SK-N-SH (cell line): ENCODE measurements around the gene SCNN1B. TPM values are rescaled to one million over a fixed set of nuclear protein-coding genes. Genes with fewer than 3 reads are reported as not detected.

Experiments
- CTCF ChIA-PET: fragments of 300-600, 350-600 bp; formaldehyde crosslinking; extraction: SDS; loops from one replicate; lab custom pipeline; 2021; lab: Yijun Ruan, JAX
- POLR2A ChIA-PET: fragments of 350-600 bp; sonication (Branson Sonifier 250); formaldehyde crosslinking; extraction: SDS; loops from one replicate; lab custom pipeline; 2020; ENCODE audit warnings: antibody characterized with exemption, inconsistent platforms; lab: Yijun Ruan, JAX
- DNase-seq: peaks from one replicate; pipeline ENCODE4 v3.0.0; 2012
- H2AFZ ChIP-seq: fragments of 200-600 bp; sonication (generic); 2 replicates; pipeline ENCODE4 v1.8.1; 2016; ENCODE audit warnings: antibody characterized with exemption, mild to moderate bottlenecking, low read depth
- H3F3A ChIP-seq: fragments of 200-600 bp; sonication (generic); replicated peaks from 2 replicates; pipeline ENCODE3; 2016; ENCODE audit warnings: antibody characterized with exemption, mild to moderate bottlenecking; ENCODE audit not compliant: insufficient read depth
- H3K27ac ChIP-seq, 2 experiments: fragments of 200-500 bp in 1 of 2; fragments of 200-600 bp in 1 of 2; sonication (Bioruptor generic) in 1 of 2; sonication (generic), shearing (Covaris generic) in 1 of 2; 2 replicates each; pipeline versions ENCODE4 v1.5.1 to v1.6.1; 2014 to 2016; ENCODE audit warnings: low read depth in 2 of 2, inconsistent platforms in 1 of 2, low read length in 1 of 2, mild to moderate bottlenecking in 1 of 2, mixed read lengths in 1 of 2
- H3K27me3 ChIP-seq: fragments of 200-600 bp; sonication (generic), shearing (Covaris generic); 2 replicates; pipeline ENCODE4 v1.6.1; 2016; ENCODE audit warnings: mixed run types; ENCODE audit not compliant: insufficient read depth
- H3K36me3 ChIP-seq, 2 experiments: fragments of 200-500 bp in 1 of 2; fragments of 200-600 bp in 1 of 2; sonication (Bioruptor generic) in 1 of 2; sonication (generic) in 1 of 2; replicated peaks in 1 of 2; 2 replicates each; pipeline versions ENCODE3 to v1.5.1; 2014 to 2016; ENCODE audit warnings: low read length in 1 of 2, mild to moderate bottlenecking in 1 of 2; ENCODE audit not compliant: insufficient read depth in 2 of 2, control insufficient read depth in 1 of 2
- H3K4me1 ChIP-seq, 2 experiments: fragments of 200-500 bp in 1 of 2; fragments of 200-600 bp in 1 of 2; sonication (Bioruptor generic) in 1 of 2; sonication (generic), shearing (Covaris generic) in 1 of 2; 2 replicates each; pipeline versions ENCODE4 v1.5.1 to v1.6.1; 2014 to 2016; ENCODE audit warnings: low read depth in 1 of 2, low read length in 1 of 2, mixed run types in 1 of 2; ENCODE audit not compliant: insufficient read depth in 2 of 2, control insufficient read depth in 1 of 2
- H3K4me2 ChIP-seq: fragments of 200-600 bp; sonication (generic), shearing (Covaris generic); 2 replicates; pipeline ENCODE4 v1.6.1; 2017; ENCODE audit warnings: mixed run types
- H3K4me3 ChIP-seq, 2 experiments: fragments of 200-500 bp in 1 of 2; fragments of 200-600 bp in 1 of 2; sonication (Bioruptor generic) in 1 of 2; sonication (generic), shearing (Covaris generic) in 1 of 2; 2 replicates each; pipeline versions ENCODE4 v1.5.1 to v1.8.1; 2014 to 2016; ENCODE audit warnings: low read depth in 2 of 2, inconsistent platforms in 1 of 2, low read length in 1 of 2, mild to moderate bottlenecking in 1 of 2, mixed read lengths in 1 of 2, moderate library complexity in 1 of 2
- H3K79me2 ChIP-seq: fragments of 200-600 bp; sonication (generic); 2 replicates; pipeline ENCODE4 v1.8.1; 2017; ENCODE audit warnings: mild to moderate bottlenecking; ENCODE audit not compliant: insufficient read depth
- H3K9ac ChIP-seq: fragments of 200-600 bp; sonication (generic); 2 replicates; pipeline ENCODE4 v1.6.1; 2017; ENCODE audit warnings: mixed run types
- H3K9me2 ChIP-seq: fragments of 200-600 bp; sonication (generic); 2 replicates; pipeline ENCODE4 v1.6.1; 2017; ENCODE audit warnings: mixed run types
- H3K9me3 ChIP-seq: fragments of 200-600 bp; sonication (generic); 2 replicates; pipeline ENCODE4 v1.6.1; 2017; ENCODE audit warnings: mixed run types, mild to moderate bottlenecking, moderate library complexity
- H4K20me1 ChIP-seq: fragments of 200-600 bp; sonication (generic); 2 replicates; pipeline ENCODE4 v1.6.1; 2017; ENCODE audit warnings: mild to moderate bottlenecking, mixed run types; ENCODE audit not compliant: insufficient read depth
- ELF1 ChIP-seq: IDR thresholded peaks from 2 replicates; pipeline ENCODE4 v1.4.0; 2012
- FOSL2 ChIP-seq: IDR thresholded peaks from 2 replicates; pipeline ENCODE4 v1.4.0; 2012; ENCODE audit warnings: low read depth, mild to moderate bottlenecking, moderate library complexity, borderline replicate concordance
- JUND ChIP-seq: IDR thresholded peaks from 2 replicates; pipeline ENCODE4 v1.4.0; 2012
- MXI1 ChIP-seq: IDR thresholded peaks from 2 replicates; pipeline ENCODE4 v1.6.1; 2012; ENCODE audit warnings: mild to moderate bottlenecking, low read depth, low read length, improper control_type of control experiment
- NRF1 ChIP-seq: IDR thresholded peaks from 2 replicates; pipeline ENCODE4 v1.6.1; 2012; ENCODE audit warnings: low read depth, mild to moderate bottlenecking, low read length
- POLR2AphosphoS5 ChIP-seq: IDR thresholded peaks from 2 replicates; pipeline ENCODE4 v1.6.1; 2012; ENCODE audit warnings: low read depth, low read length
- REST ChIP-seq: IDR thresholded peaks from 2 replicates; pipeline ENCODE4 v1.6.1; 2012; ENCODE audit warnings: mild to moderate bottlenecking, low read depth, low read length, moderate library complexity
- SIN3A ChIP-seq: IDR thresholded peaks from 2 replicates; pipeline ENCODE4 v1.6.1; 2012; ENCODE audit warnings: low read depth, mild to moderate bottlenecking, low read length, moderate library complexity, borderline replicate concordance
- SMC3 ChIP-seq: IDR thresholded peaks from 2 replicates; pipeline ENCODE4 v1.6.1; 2012; ENCODE audit warnings: low read depth, low read length, improper control_type of control experiment
- TAF1 ChIP-seq: IDR thresholded peaks from 2 replicates; pipeline ENCODE4 v1.6.1; 2012; ENCODE audit warnings: low read depth, mild to moderate bottlenecking, low read length, moderate library complexity, borderline replicate concordance
- ZBTB33 ChIP-seq: IDR thresholded peaks from 2 replicates; pipeline ENCODE4 v1.4.0; 2012; ENCODE audit warnings: low read depth, borderline replicate concordance
- whole genome bisulfite sequencing: methylation state at CpG from one replicate; pipeline ENCODE4 v1.1.6; 2017; ENCODE audit warnings: low lambda C conversion rate; 5-methylcytosine and 5-hydroxymethylcytosine counted together
- polyA plus RNA-seq, 3 experiments: library from polyadenylated mRNA; depleted of rRNA; stranded (reverse); fragments of >200 nt; gene quantifications; 2 replicates each; pipeline ENCODE4 v1.2.3, GENCODE V29; 2012
- TF ChIP-seq, protein P1 (sequence below): IDR thresholded peaks from 2 replicates; pipeline ENCODE4 v1.4.0; 2012; ENCODE audit warnings: low read depth

The SCNN1B gene
- polyA plus RNA-seq, 1 of the 3 experiments (the other 2 are of a cell fraction), result not detected

DNA sequence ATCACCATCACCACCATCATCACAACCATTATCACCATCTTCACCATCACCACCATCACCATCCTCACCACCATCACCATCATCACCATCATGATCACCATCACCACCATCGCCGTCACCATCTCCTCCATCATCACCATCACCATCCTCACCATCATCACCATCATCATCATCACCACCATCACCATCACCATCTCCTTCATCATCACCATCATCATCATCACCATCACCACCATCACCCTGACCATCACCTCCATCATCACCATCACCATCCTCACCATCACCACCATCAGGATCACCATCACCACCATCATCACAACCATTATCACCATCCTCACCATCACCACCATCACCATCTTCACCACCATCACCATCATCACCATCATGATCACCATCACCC lies 14.1 kb downstream of the SCNN1B start:
- Histone ChIP-seq H3K9me2 (no peaks in the 10 kb centered on the region), H3K27me3 (no peaks in the 10 kb centered on the region), H3K9me3 (no peaks in the 10 kb centered on the region), H4K20me1 (no peaks in the 10 kb centered on the region), H3K36me3 (no peaks in the 10 kb centered on the region), H3K79me2 (no peaks in the 10 kb centered on the region), H3K4me2 (no peak overlapping the region), H3F3A (no peaks in the 10 kb centered on the region), H3K9ac (no peak overlapping the region), H3K4me3 (no peak overlapping the region), H3K4me1 (no peaks in the 10 kb centered on the region), H2AFZ (no peak overlapping the region), H3K27ac (no peak overlapping the region)
- ChIA-PET POLR2A (no interaction called here), CTCF (no interaction called here)
- TF ChIP-seq TAF1 (no peak), ZBTB33 (no peak), NRF1 (no peak), FOSL2 (no peak), POLR2AphosphoS5 (no peak), ELF1 (no peak), REST (no peak), JUND (no peak), SMC3 (no peak), SIN3A (no peak), MXI1 (no peak)
- TF ChIP-seq, protein P1, sequence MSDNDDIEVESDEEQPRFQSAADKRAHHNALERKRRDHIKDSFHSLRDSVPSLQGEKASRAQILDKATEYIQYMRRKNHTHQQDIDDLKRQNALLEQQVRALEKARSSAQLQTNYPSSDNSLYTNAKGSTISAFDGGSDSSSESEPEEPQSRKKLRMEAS, result no peak
- WGBS, result 88% methylated on average over 2 of the region's 2 CpGs
- DNase-seq, result no peak

DNA sequence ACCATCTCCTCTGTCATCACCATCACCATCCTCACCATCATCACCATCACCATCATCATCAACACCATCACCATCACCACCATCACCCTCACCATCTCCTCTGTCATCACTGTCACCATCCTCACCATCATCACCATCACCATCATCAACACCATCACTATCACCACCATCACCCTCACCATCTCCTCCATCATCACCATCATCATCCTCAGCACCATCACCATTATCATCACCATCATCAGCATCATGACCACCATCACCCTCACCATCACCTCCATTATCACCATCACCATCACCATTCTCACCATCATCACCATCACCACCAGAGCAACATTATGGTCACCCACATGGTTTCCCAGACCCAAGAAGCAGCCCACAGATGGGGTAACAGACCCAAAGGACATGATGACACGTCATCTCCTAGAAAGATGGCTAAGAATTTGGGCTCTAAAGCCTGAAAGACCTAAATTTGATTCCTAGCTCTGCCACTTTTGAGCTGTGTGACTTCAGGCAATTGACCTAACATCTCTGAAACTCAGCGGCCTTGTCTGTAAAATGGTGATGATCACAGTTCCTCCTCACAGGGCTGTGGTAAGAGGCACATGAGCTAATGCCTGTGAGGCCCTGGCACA lies 14.6 kb downstream of the SCNN1B start:
- no peak for TF ChIP-seq SMC3
- TF ChIP-seq, all 33 proteins: peak for 0
- Histone ChIP-seq H3K79me2 (no peaks in the 10 kb centered on the region), H3K9me2 (no peaks in the 10 kb centered on the region), H3K4me1 (no peaks in the 10 kb centered on the region), H3K9ac (no peak overlapping the region), H4K20me1 (no peaks in the 10 kb centered on the region), H2AFZ (no peak overlapping the region), H3F3A (no peaks in the 10 kb centered on the region), H3K4me3 (no peak overlapping the region), H3K27ac (no peak overlapping the region), H3K4me2 (no peak overlapping the region), H3K27me3 (no peaks in the 10 kb centered on the region), H3K36me3 (no peaks in the 10 kb centered on the region), H3K9me3 (no peaks in the 10 kb centered on the region)
- 52% methylated on average over 2 of the region's 2 CpGs for WGBS
- no peak for DNase-seq
- ChIA-PET CTCF (no interaction called here), POLR2A (no interaction called here)
